ENCODE measurements around the gene ERMARD.

ERMARD gene

GRCh38 chr6:169802790-169803189 lies 51.4 kb downstream of the ERMARD start:
- DNase-seq (ENCODE audit: low spot score) = no peak

- DNase-seq (ENCODE audit: low spot score) = no peak
Measured at GRCh38 chr6:169803271-169803811, 51.9 kb downstream of the ERMARD start.

DNA sequence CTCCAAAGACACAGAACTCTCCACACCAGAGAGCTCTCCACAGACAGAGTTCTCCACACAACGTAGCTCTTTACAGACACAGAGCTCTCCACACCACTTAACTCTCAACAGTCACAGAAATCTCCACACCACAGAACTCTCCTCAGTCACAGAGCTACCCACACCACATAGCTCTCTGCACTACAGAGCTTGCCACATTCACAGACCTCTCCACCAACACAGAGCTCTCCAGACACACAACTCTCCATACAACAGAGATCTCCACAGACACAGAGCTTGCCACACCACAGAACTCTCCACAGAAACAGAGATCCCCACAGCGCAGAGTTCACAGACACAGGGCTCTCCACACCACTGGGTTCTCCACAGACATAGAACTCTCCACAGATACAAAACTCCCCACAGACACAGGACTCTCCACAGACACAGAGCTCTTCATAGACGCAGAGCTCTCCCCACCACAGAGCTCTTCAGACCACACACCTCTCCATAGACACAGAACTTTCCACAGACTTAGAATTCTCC lies 52.5 kb downstream of the ERMARD start:
- DNase-seq (ENCODE audit: low spot score) = no peak

DNA sequence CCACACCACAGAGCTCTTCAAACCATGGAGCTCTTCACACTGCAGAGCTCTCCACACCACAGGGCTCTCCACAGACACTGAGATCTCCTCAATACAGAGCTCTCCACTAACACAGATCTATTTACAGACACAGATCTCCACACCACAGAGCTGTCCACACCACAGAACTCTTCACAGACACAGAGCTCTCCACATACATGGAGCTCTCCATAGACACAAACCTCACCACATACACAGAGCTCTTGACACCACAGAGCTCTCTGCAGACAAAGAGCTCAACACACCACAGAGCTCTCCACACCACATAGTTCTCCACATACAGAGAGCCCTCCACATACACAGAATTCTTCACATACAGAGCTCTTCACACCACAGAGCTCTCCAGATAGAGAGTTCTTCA lies 53.0 kb downstream of the ERMARD start:
- DNase-seq (ENCODE audit: low spot score) = no peak

DNA sequence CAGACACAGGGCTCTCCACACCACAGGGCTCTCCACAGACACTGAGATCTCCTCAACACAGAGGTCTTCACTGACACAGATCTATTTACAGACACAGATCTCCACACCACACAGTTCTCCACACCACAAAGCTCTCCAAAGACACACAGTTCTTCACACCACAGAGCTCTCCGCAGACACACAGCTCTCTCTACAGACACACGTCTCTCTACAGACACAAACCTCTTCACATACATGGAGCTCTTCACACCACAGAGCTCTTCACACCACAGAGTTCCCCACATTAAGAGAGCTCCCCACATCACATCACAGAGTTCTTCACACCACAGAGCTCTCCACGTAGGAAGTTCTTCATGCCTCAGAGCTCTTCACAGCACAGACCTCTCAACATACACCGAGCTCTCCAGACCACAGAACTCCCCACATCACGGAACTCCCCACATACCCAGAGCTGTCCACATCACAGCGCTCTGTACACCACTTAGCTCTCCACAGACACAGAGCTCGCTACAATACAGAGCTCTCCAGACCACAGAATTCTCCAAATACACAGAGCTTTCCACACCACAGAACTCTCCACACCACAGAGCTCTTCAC lies 53.9 kb downstream of the ERMARD start:
- DNase-seq (ENCODE audit: low spot score) = no peak

DNA sequence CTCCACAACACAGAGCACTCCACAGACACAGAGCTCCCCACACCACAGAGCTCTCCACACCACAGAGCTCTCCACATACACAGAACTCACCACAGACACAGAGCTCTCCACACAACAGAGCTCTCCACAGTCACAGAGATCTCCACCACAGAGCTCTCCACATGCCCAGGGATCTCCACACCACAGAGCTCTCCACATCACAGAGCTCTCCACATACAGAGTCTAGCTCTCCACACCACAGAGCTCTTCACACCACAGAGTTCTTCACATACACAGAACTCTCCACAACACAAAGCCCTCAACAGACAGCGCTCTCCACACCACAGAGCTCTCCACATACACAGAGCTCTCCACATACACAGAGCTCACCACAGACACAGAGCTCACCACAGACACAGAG lies 55.3 kb downstream of the ERMARD start:
- no peak for DNase-seq (ENCODE audit: low spot score)

GRCh38 chr6:169807229-169807628 lies 55.8 kb downstream of the ERMARD start:
- DNase-seq (ENCODE audit: low spot score) = no peak

DNA sequence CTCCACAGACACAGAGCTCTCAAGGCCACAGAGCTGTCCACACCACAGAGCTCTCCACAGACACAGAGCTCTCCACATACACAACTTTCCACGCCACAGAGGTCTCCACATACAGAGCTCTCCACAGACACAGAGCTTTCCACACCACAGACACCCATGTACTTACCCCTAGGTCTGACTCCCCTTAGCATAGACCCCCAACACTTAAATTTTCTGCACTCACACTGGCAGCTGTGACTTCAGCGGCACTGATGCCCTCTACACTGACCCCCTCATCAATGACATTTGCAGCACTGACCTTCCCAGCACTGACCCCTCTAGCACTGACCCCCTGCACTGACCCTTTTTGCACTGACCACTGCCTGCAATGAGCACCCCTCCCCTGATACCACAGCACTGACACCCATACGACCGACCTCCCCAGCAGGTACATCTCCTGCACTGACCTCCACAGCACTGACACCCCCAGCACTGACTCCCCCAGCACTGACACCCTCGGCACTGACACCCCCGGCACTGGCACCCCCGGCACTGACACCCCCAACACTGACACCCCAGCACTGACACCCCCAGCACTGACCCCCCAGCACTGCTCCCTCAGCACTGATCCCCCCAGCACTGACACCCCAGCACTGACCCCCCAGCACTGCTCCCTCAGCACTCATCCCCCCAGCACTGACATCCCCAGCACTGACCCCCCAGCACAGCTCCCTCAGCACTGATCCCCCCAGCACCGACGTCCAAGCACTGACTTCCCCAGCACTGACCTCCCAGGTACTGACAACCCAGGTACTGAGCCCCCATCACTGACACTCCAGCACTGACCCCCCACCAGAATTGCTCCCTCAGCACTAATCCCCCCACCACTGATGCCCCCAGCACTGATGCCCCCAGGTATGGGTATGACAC lies 56.5 kb downstream of the ERMARD start:
- DNase-seq (ENCODE audit: low spot score) = no peak

DNA sequence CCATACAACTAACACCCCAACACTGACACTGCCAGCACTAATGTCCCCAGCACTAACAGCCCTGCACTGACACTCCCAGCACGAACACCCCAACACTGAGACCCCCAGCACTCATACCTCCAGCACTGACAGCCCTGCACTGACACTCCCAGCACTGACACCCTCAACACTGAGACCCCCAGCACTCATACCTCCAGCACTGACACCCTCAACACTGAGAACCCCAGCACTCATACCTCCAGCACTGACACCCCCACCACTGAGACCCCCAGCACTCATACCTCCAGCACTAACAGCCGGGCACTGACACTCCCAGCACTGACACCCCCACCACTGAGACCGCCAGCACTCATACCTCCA lies 57.2 kb downstream of the ERMARD start:
- no peak for DNase-seq (ENCODE audit: low spot score)

GRCh38 chr6:169809386-169809785 lies 58.0 kb downstream of the ERMARD start:
- no peak for DNase-seq (ENCODE audit: low spot score)

DNA sequence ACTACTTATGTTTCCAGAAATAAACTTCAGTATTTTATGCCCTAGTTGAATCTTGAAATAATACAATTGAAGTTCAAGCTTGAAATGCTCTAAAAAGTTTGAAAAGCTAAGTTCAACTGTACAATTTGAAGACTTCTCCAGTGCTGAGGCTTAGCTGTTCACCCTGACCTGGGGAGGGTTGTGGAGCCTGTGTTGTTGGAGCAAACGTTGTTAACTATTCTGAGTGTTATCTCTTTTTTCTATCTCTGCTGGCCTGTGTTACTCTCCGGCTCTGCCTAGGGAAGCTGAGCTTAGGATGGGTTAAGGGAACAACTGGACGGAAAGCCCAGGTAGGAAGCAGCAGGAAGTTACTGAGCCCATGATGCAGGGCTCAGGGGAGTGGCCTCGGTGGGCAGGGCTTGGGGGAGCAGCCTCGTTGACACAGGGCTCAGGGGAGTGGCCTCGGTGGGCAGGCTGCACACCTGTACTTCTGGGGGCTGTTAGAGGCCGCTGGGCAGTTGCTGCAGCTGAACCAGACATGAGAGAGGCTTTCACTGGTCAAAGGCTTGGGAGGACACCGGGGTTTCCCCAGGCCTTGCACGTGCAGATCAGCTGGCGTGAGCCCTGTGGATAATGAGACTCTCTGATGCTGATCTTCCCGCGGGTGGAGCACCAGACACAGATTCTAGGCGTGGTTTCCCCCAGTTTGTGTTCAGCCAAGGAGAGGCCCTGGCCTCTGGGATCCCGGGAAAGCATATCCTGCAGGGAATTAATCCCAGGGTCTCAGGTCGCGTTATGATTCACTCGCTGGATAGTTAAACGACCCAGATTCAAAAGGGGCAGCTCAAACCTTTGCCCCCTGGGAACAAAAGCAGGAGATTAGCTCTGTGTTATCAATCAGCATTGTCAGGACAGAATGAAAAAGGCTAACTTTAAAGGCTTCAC lies 58.9 kb downstream of the ERMARD start:
- no peak for DNase-seq (ENCODE audit: low spot score)

GRCh38 chr6:169811072-169811471 lies 59.6 kb downstream of the ERMARD start:
- no peak for DNase-seq (ENCODE audit: low spot score)

DNA sequence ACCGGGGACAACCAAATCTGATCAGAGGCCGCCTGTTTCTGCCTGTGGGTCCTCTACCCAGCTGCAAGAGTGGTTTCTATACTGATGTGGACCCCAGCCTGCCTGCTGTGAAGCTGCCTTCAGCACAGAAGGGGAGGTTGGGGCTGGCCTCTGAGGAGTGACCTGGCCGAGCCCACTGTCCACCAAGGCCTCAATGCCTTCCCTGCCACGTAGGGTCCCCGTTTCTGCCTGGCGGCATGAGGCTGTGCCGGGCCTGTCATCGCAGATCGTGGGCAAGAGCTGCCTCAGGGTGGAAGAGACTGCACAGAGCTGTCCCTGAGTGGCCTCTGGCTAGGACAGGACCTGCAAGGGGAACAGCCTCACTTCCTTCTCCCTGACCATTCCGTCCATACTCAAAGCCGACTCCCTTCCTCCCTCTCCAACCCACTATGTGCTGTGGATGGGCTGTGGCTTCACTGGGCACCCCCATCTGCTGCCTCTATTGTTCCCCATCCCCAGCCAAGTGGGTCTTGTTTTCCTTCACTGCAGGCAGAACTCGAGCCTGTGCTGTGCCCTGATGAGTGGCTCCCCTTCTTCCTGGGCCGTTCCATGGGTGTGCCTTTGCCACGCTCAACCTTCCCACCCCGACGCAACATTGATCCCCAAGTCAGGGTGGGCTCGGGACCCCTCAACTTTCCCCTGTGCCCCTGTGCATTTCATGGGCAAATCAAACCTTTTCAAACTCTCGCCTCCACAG lies 60.3 kb downstream of the ERMARD start:
- DNase-seq (ENCODE audit: low spot score) = no peak

DNA sequence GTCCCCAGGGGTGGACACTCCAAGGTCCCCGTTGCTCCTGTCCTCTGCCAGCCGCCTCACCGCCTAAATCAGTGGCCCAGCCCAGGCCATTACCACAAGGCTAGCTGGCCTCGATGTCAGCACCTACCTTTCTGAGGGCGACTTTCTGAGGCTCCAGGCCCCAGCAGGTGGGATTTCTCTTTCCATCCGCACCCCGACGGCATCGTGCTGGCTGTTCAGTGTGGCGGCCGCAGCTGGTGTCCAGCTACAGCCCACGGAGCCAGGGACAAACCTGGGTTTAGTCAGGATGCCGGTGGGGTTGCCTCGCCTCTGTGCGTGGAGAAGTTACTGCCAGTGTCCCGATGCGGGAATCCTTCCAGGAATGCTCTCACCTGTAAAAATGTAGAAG lies 60.8 kb downstream of the ERMARD start:
- no peak for DNase-seq (ENCODE audit: low spot score)

- no peak for DNase-seq (ENCODE audit: low spot score)
Measured at GRCh38 chr6:169813969-169814368, 62.5 kb downstream of the ERMARD start.

GRCh38 chr6:169816054-169816453 lies 64.6 kb downstream of the ERMARD start:
- DNase-seq (ENCODE audit: low spot score) = no peak

- no peak for DNase-seq (ENCODE audit: low spot score)
Measured at GRCh38 chr6:169816975-169817374, 65.6 kb downstream of the ERMARD start.

DNA sequence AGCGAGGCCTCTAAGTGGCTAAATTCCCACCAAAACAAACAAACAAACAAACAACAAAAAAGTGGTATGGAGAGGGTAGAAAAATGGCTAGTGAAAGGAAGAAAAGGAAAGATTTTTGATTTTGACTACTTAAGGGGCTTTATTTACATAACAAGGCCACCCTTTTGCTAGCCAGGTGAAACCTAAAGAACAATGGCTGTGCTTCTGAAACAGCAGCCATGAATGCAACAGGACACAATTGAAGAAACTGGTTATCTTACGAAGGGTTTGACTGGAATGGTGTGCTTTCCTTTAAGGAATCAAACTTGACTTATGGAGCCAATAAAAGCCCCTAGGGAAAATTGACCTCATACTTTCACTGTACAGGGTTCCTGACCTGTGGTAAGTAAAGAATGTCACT lies 68.9 kb downstream of the ERMARD start:
- DNase-seq (ENCODE audit: low spot score) = no peak

GRCh38 chr6:169824021-169824420 lies 72.6 kb downstream of the ERMARD start:
- no peak for DNase-seq (ENCODE audit: low spot score)

GRCh38 chr6:169824848-169825557 lies 73.6 kb downstream of the ERMARD start:
- no peak for DNase-seq (ENCODE audit: low spot score)

All from COLO829 (cell line).